Measurements from ENCODE around the gene CST9L. TPM values are rescaled to one million over a fixed set of nuclear protein-coding genes. Genes with fewer than 3 reads are reported as not detected.
A peak's percentile ranks its signal among the peaks of the same experiment; 100 is the strongest.

The CST9L gene
- total RNA-seq, 1 donor from 2014 or later = not detected

DNA sequence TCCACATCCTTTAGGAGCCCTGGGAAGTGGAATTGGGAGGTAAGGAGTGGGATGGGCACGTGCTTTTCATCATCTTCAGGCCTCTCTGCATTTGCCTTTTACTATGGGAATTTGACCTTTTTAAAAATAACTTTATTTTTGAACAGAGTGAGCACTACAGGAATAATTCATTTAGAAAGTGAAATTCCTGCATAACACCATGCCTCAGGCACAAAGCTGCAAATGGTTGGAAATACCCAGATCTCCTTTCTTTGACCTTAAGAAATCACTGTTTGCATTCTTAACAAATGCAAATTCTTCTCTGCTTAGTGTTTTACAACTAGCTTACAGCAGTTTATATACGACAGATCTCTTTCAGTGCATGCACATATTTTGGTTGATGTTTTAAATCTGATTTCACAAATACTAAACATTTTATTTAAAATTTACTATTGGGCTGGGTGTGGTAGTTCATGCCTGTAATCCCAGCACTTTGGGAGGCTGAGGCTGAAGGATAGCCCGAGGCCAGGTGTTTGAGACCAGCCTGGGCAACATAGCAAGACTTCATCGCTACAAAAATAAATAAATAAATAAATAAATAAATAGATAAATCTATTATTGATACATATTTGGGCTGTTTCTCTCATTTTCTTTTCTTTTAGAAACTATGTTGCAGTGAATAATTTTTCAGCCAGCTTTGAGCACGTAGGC is 52.9 kb downstream of the CST9L start:
- TF ChIP-seq, protein P1, sequence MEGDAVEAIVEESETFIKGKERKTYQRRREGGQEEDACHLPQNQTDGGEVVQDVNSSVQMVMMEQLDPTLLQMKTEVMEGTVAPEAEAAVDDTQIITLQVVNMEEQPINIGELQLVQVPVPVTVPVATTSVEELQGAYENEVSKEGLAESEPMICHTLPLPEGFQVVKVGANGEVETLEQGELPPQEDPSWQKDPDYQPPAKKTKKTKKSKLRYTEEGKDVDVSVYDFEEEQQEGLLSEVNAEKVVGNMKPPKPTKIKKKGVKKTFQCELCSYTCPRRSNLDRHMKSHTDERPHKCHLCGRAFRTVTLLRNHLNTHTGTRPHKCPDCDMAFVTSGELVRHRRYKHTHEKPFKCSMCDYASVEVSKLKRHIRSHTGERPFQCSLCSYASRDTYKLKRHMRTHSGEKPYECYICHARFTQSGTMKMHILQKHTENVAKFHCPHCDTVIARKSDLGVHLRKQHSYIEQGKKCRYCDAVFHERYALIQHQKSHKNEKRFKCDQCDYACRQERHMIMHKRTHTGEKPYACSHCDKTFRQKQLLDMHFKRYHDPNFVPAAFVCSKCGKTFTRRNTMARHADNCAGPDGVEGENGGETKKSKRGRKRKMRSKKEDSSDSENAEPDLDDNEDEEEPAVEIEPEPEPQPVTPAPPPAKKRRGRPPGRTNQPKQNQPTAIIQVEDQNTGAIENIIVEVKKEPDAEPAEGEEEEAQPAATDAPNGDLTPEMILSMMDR (conservative IDR thresholded peaks at IDR 0.05; ENCODE audit: low read depth, low read length) = no peak
- peak; percentile 4 for DNase-seq (ENCODE audit: low read depth)
- no peak overlapping the region for H3K4me3 ChIP-seq (ENCODE audit: low read depth, low read length)

DNA sequence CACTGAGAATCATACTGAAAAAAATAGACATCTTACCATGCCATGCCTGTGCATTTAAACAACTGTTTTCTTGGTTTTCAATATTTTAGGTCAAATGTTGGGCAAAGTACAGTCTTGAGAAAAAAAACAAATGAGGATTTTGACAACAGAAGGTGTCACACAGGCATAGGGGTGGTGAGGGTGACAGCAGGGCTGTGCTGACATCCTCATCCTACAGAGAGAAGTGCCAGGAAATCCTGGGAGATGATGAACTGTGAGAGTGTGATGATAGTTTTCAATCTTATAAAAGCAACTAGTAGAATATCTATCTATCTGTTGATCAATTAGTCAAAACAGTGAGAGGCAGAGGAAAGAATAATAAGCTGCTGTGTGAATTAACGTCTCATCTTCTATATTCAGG is 53.4 kb downstream of the CST9L start:
- DNase-seq (ENCODE audit: low read depth) = no peak
- no peak overlapping the region for H3K4me3 ChIP-seq (ENCODE audit: low read depth, low read length)
- TF ChIP-seq, protein P1 (conservative IDR thresholded peaks at IDR 0.05; ENCODE audit: low read depth, low read length) = no peak

Other genes starting within 250 kb of the CST9L start
- 47.0 and 84.6 TPM in 2 replicates for gene NXT1, start 217.7 kb downstream of the CST9L start, total RNA-seq
- 9.5 and 10.3 TPM in 2 replicates for gene GZF1, start 206.3 kb downstream of the CST9L start, total RNA-seq
- gene NAPB, start 147.0 kb downstream of the CST9L start, total RNA-seq = 3.3 and 3.8 TPM in 2 replicates
- not detected in 2 replicates for gene CSTL1, start 128.8 kb downstream of the CST9L start, total RNA-seq
- not detected in 2 replicates for gene CST11, start 115.6 kb downstream of the CST9L start, total RNA-seq
- gene CST8, start 77.4 kb downstream of the CST9L start, total RNA-seq = not detected in 2 replicates
- gene CST9, start 37.4 kb upstream of the CST9L start, total RNA-seq = not detected in 2 replicates
- gene CST3, start 69.5 kb upstream of the CST9L start, total RNA-seq = 309 and 347 TPM in 2 replicates
- gene CST4, start 120.6 kb upstream of the CST9L start, total RNA-seq = not detected in 2 replicates
- not detected in 2 replicates for gene CST1, start 182.5 kb upstream of the CST9L start, total RNA-seq

All from epithelial cell of proximal tubule (primary cell).